GM12878 (cell line): ENCODE data around the gene NFE2L2. TPM values are rescaled to one million over a fixed set of nuclear protein-coding genes. Genes with fewer than 3 reads are reported as not detected.

ENCODE experiments used
- ATAC-seq: fragments of 200-7000 bp; cut with Tn5 transposase; 3 replicates; pipeline ENCODE4 v1.9.1; 2020; ENCODE audit warnings: mild to moderate bottlenecking, moderate library complexity
- BruUV-seq: library from RNA; stranded (reverse); fragments of 400-500 nt; replicated peaks from 2 replicates; lab custom pipeline; 2021; lab: Mats Ljungman, UMichigan
- CTCF ChIA-PET: fragments of 300-600 bp; sonication (Branson Sonifier 250); formaldehyde crosslinking; extraction: SDS; loops from one replicate; lab custom pipeline; 2021; ENCODE audit warnings: inconsistent platforms; lab: Yijun Ruan, JAX
- POLR2A ChIA-PET: fragments of 350-600 bp; formaldehyde crosslinking; extraction: SDS; loops from one replicate; lab custom pipeline; 2021; ENCODE audit warnings: inconsistent platforms; lab: Charles Lee
- RAD21 ChIA-PET: fragments of 300-600 bp; sonication (Branson Sonifier 250); formaldehyde crosslinking; loops from one replicate; lab custom pipeline; 2023; ENCODE audit warnings: antibody characterized with exemption; ENCODE audit not compliant: unreplicated experiment; lab: Charles Lee
- SMC1A ChIA-PET: fragments of 300-600 bp; sonication (Branson Sonifier 250); formaldehyde crosslinking; loops from one replicate; lab custom pipeline; 2023; ENCODE audit not compliant: unreplicated experiment, uncharacterized antibody; lab: Charles Lee
- DNase-seq: peaks from one replicate; pipeline ENCODE4 v3.0.0-alpha.2; 2011; ENCODE audit warnings: low read depth, low spot score
- FAIRE-seq: peaks from 3 replicates; lab custom pipeline; 2011; peaks lifted over from hg19 to GRCh38; lab: Jason Lieb, UNC
- H2AFZ ChIP-seq: 2 replicates; pipeline ENCODE4 v1.6.0; 2011; ENCODE audit warnings: low read depth, low read length, control low read depth; ENCODE audit not compliant: control insufficient read depth
- H3K27ac ChIP-seq: 2 replicates; pipeline ENCODE4 v1.5.1; 2011; ENCODE audit warnings: control low read depth; ENCODE audit not compliant: control insufficient read depth, insufficient read depth
- H3K27me3 ChIP-seq, 2 experiments: replicated peaks in 1 of 2; 2 replicates each; pipeline versions ENCODE4 v1.6.0 to v1.6.1; 2011; ENCODE audit warnings: low read length in 1 of 2; ENCODE audit not compliant: control insufficient read depth in 2 of 2, insufficient read depth in 2 of 2
- H3K36me3 ChIP-seq, 2 experiments: 2 replicates each; pipeline ENCODE4 v1.5.1; 2011; ENCODE audit warnings: low read length in 1 of 2; ENCODE audit not compliant: control insufficient read depth in 2 of 2, insufficient read depth in 2 of 2
- H3K4me1 ChIP-seq: 2 replicates; pipeline ENCODE4 v1.6.1; 2011; ENCODE audit warnings: mild to moderate bottlenecking, low read length, moderate library complexity, mixed read lengths; ENCODE audit not compliant: control insufficient read depth, insufficient read depth
- H3K4me2 ChIP-seq: 2 replicates; pipeline ENCODE4 v1.6.0; 2011; ENCODE audit warnings: control low read depth; ENCODE audit not compliant: control insufficient read depth, insufficient read depth
- H3K4me3 ChIP-seq: fragments of 200-600 bp; sonication (generic); 2 replicates; pipeline ENCODE4 v1.5.1; 2016
- H3K79me2 ChIP-seq: 2 replicates; pipeline ENCODE4 v1.6.0; 2011; ENCODE audit warnings: low read length; ENCODE audit not compliant: control insufficient read depth, insufficient read depth
- H3K9ac ChIP-seq: 2 replicates; pipeline ENCODE4 v1.8.0; 2011; ENCODE audit warnings: low read length, control low read depth, mixed read lengths; ENCODE audit not compliant: control insufficient read depth, insufficient read depth
- H3K9me3 ChIP-seq: replicated peaks from 3 replicates; pipeline ENCODE4 v1.5.1; 2011; ENCODE audit warnings: mild to moderate bottlenecking, low read length; ENCODE audit not compliant: control insufficient read depth, insufficient read depth
- H4K20me1 ChIP-seq: 2 replicates; pipeline ENCODE4 v1.6.0; 2011; ENCODE audit not compliant: control insufficient read depth, insufficient read depth
- ASH2L ChIP-seq: fragments of 300-600, 200-600 bp; sonication (generic); IDR thresholded peaks from 2 replicates; pipeline ENCODE4 v1.6.1; 2017; ENCODE audit warnings: low read depth, mild to moderate bottlenecking, borderline replicate concordance
- CREM ChIP-seq: IDR thresholded peaks from 2 replicates; pipeline ENCODE4 v1.6.1; 2014; ENCODE audit warnings: antibody characterized with exemption, low read depth
- WGBS: methylation state at CpG from one replicate; pipeline ENCODE4 v1.1.6; 2016; ENCODE audit warnings: low lambda C conversion rate; ENCODE audit not compliant: insufficient replicate concordance, insufficient coverage; ENCODE audit errors: missing lambda C conversion rate; 5-methylcytosine and 5-hydroxymethylcytosine counted together
- in situ Hi-C: fragments of 300-500 bp; cut with MboI; formaldehyde crosslinking; loops from 9 replicates; pipeline ENCODE4 v1.14.3; 2018; ENCODE audit warnings: mixed read lengths
- intact Hi-C: fragments of 100-400 bp; cut with micrococcal nuclease; formaldehyde crosslinking; loops from one replicate; pipeline ENCODE4 v1.14.2; 2022; ENCODE audit not compliant: unreplicated experiment
- polyA plus RNA-seq, 11 experiments: library from polyadenylated mRNA; depleted of rRNA in 4 of 11; unstranded in 6 of 11; stranded (reverse) in 5 of 11; fragments of >200 nt; fragmentation: Nextera tagmentation in 4 of 11; fragmentation: Illumina TruSeq in 1 of 11; extraction: Ambion mirVana in 4 of 11; extraction: Trizol in 1 of 11; gene quantifications; 1 replicate in 1 of 11; 2 replicates in 10 of 11; pipeline versions ENCODE4 v1.2.1 to v1.2.3, GENCODE V29; 2011 to 2016; ENCODE audit warnings: inconsistent platforms in 2 of 11, missing spikeins in 2 of 11, low read depth in 1 of 11
- total RNA-seq, 4 experiments: library from RNA; depleted of rRNA in 3 of 4; stranded (reverse); fragments of >200 nt in 3 of 4; fragmentation: Illumina TruSeq in 1 of 4; extraction: Trizol in 1 of 4; gene quantifications; 2 replicates each; pipeline versions ENCODE4 v1.2.1 to v1.2.3, GENCODE V29; 2013 to 2021
- TF ChIP-seq, protein P1 (sequence below): fragments of 450-650 bp; IDR thresholded peaks from 2 replicates; pipeline ENCODE4 v1.6.1; 2017; ENCODE audit warnings: mild to moderate bottlenecking, moderate library complexity
- TF ChIP-seq, protein P2 (sequence below): fragments of 450-650 bp; IDR thresholded peaks from 2 replicates; pipeline ENCODE4 v1.6.1; 2017; ENCODE audit warnings: borderline replicate concordance

NFE2L2 gene
- total and polyA plus RNA-seq, 10 of the 15 experiments (the other 5 are each of a cell fraction or from before 2014, with no cell fraction given), result 18.4 to 69.8 (median 37.1) TPM

DNA sequence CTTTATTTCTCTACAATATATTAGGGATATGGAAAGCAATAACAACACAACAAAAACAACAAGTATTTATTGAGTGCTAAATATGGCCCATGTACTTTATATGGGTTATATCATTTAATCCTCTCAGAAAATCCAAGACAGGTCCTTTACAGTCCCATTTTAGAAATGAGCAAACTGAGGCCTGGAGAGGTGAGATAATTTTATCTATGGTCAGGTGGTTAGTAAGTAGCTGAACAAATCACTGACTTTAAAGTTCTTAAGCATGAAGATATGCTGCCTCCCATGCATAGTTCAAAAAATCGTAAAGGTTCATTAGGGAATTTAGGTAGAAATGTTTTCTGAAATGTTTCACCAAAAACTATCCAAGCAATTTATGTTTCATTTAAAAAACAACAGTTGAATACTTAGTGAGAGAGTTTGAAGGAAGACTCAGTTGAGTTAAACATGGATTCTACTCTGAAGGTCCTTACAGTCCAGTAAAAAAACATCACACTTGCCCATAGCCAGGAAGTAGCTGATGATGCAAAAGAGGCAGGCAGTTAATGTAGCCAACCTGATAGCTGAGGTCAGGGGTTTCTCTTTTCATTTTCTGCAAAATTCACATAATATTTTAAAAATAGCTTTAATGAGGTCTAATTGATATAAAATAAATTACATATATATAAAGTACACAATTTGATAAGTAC is 7.6 kb upstream of the NFE2L2 start:
- WGBS, result 96% methylated on average over 1 of the region's 1 CpG
- in situ Hi-C loops, result no loop called here
- Histone ChIP-seq H3K36me3 (no peaks in the 10 kb centered on the region), H3K4me3 (no peak overlapping the region), H3K27ac (no peak overlapping the region), H3K9me3 (no peaks in the 10 kb centered on the region), H4K20me1 (no peaks in the 10 kb centered on the region), H3K79me2 (no peaks in the 10 kb centered on the region), H3K4me2 (no peak overlapping the region), H2AFZ (0 out of 2 replicates have a peak overlapping the region, but pooled peaks have one; percentile 3), H3K4me1 (no peaks in the 10 kb centered on the region; the same call in 1 of the 2 replicates), H3K9ac (no peak overlapping the region), H3K27me3 (no peaks in the 10 kb centered on the region)
- ChIA-PET RAD21 (interaction anchor here (1.0 to 2.5 kb wide), 5 partner anchors 8 to 106 kb away, joined by 3 to 10 read pairs (median 9); partner anchors contain the start of gene NFE2L2), CTCF (interaction anchor here (1.0 to 14.2 kb wide), 6 partner anchors 8 to 109 kb away, joined by 3 to 213 read pairs (median 12); partner anchors contain the start of gene NFE2L2), POLR2A (interaction anchor here (1.0 to 1.3 kb wide), 5 partner anchors 9 to 77 kb away, joined by 3 to 8 read pairs (median 3); no protein-coding TSS in a partner anchor), SMC1A (interaction anchor here (0.5 to 2.9 kb wide), 11 partner anchors 8 to 172 kb away, joined by 3 to 17 read pairs (median 5); partner anchors contain the start of gene NFE2L2)
- FAIRE-seq (no peak), DNase-seq (no peak), ATAC-seq (peak; percentile 71)
- TF ChIP-seq, protein P1, sequence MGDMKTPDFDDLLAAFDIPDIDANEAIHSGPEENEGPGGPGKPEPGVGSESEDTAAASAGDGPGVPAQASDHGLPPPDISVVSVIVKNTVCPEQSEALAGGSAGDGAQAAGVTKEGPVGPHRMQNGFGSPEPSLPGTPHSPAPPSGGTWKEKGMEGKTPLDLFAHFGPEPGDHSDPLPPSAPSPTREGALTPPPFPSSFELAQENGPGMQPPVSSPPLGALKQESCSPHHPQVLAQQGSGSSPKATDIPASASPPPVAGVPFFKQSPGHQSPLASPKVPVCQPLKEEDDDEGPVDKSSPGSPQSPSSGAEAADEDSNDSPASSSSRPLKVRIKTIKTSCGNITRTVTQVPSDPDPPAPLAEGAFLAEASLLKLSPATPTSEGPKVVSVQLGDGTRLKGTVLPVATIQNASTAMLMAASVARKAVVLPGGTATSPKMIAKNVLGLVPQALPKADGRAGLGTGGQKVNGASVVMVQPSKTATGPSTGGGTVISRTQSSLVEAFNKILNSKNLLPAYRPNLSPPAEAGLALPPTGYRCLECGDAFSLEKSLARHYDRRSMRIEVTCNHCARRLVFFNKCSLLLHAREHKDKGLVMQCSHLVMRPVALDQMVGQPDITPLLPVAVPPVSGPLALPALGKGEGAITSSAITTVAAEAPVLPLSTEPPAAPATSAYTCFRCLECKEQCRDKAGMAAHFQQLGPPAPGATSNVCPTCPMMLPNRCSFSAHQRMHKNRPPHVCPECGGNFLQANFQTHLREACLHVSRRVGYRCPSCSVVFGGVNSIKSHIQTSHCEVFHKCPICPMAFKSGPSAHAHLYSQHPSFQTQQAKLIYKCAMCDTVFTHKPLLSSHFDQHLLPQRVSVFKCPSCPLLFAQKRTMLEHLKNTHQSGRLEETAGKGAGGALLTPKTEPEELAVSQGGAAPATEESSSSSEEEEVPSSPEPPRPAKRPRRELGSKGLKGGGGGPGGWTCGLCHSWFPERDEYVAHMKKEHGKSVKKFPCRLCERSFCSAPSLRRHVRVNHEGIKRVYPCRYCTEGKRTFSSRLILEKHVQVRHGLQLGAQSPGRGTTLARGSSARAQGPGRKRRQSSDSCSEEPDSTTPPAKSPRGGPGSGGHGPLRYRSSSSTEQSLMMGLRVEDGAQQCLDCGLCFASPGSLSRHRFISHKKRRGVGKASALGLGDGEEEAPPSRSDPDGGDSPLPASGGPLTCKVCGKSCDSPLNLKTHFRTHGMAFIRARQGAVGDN, result no peak
- TF ChIP-seq ASH2L, result no peak
- no peak for TF ChIP-seq CREM
- TF ChIP-seq, protein P2, sequence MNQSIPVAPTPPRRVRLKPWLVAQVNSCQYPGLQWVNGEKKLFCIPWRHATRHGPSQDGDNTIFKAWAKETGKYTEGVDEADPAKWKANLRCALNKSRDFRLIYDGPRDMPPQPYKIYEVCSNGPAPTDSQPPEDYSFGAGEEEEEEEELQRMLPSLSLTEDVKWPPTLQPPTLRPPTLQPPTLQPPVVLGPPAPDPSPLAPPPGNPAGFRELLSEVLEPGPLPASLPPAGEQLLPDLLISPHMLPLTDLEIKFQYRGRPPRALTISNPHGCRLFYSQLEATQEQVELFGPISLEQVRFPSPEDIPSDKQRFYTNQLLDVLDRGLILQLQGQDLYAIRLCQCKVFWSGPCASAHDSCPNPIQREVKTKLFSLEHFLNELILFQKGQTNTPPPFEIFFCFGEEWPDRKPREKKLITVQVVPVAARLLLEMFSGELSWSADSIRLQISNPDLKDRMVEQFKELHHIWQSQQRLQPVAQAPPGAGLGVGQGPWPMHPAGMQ, result no peak
- no TSS peak for BruUV-seq
- intact Hi-C loops, result no loop called here
